NCI-H2107 treated with DMSO at 0.1 percent for 48 hours (cell line): ENCODE data around the gene MYO1D.
"Not testable (repeated sequence)": the region's sequence is repeated elsewhere in the genome, so short reads cannot be mapped to it uniquely, and the experiment has no call there.

Experiments
- DNase-seq: peaks from one replicate; lab custom pipeline; 2025; ENCODE audit not compliant: unreplicated experiment; lab: John Stamatoyannopoulos, UW

MYO1D gene

DNA sequence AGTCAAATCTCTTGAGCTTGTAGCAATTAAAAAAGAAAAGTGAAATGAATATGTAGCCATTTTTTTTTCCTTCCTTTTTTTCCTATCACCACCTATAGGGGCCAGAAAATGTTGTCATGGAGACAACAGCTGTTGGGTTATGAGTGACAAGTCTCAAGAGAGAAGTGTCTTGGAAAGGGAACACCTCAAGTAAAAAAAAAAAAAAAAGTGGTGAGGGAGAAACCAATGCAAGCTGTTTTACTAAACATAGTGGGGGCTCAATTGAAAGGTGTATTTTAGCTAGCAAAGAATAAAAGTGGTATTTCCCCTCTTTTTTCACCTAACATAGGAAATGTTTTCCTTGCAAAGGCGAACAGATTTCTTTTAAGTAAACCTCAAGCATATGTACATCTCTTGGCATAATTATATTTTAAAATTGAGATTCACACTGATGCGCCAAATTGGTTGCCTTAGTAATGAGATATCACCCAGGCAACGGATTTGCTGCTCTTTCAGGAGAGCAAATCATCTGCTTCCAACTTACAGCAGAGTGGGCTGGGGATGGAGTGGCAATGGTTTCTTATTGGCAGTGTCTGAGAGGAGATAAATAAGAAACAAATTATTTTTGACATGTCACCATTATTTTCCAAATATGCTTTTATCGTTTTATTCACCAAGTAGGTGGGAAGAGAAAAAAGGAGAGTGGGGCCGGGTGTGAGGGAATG lies 183.6 kb downstream of the MYO1D start:
- no peak for DNase-seq

DNA sequence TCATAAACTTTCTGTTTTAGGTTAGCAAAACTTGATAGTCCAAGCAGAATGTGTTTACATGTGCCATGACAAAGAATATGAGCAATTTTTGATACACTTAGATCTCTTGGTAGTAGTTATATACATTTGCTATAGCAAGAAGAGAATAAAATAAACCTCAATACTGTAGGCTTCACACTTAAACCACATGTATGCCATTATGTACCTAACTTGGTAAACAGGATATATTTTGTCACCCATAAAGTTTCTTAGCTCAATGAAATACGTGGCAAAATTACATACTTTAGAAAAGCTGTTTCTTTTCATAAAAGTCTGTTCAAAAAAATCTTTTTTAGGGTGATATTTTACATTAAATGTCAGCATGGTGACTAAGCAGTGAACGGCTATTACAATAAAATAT lies 184.7 kb downstream of the MYO1D start:
- DNase-seq: no peak

- DNase-seq: no peak
Measured at GRCh38 chr17:32689348-32689747, 187.6 kb downstream of the MYO1D start.

- no peak for DNase-seq
Measured at GRCh38 chr17:32688221-32688620, 188.7 kb downstream of the MYO1D start.

- no peak for DNase-seq
Measured at GRCh38 chr17:32684087-32684958, 192.6 kb downstream of the MYO1D start.

DNA sequence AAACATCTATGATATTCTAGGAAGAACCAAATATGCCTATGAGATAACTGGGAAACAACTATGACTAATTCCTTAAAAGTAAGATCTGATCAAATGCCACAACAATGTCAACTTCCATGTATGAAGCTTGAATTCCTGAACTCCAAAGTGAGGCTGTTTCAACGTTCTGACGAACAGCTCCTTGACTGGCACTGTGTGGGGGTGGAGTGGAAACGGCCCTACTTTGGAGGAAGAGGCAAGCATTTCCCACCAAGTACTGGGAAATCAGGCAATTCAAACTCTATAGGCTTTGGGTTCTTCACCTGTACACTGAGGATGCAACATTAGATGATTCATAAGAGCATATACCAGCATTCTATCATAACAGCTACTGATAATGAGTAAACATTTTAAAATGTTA lies 203.0 kb downstream of the MYO1D start:
- DNase-seq: no peak

DNA sequence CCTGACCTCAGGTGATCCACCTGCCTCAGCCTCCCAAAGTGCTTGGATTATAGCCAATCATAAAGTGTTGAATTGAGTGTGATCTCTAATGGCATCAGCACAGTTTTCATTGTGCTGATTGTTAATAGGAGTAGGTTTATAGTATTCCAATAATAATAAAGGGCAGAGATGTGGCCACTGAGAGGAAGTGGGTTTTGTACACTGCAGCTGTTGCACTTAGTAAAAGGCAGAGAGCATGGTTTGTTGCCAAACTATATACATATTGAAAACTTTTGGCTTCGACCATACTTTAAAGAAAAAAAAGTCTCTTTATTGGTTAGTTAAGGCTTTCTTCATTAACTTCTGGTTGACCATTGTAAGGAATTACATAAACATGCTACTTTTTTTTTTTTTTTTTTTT lies 204.2 kb downstream of the MYO1D start:
- DNase-seq: no peak

- DNase-seq: no peak
Measured at GRCh38 chr17:32671896-32672295, 205.0 kb downstream of the MYO1D start.

DNA sequence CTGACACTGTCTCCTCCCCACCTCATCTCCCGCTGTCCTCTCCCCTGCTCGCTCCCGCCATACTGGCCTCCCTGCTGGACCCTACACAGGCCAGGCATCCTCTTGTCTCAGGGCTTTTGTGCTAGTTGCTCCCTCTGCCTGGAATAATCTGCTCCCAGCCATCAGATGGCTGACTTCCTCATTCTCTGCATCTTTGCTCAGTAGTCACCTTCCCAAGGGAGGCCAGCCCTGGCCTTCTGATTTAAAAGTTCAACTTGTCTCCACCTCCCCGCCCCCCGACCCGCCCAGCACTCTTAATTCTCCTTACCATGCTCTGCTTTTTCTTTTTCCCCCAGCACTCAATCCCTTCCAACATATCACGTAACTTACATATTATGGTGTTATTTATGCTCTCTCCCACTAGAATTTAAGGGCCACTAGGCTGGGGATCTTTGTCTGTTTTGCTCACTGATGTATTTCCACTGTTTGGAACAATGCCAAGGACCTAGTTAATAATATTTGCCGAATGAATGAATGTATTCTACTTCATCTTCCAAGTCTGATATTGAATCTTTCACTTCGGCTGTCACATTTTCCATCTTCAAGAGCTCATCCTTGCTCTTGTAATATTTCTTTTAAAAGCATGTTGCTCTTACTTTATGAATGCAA lies 211.9 kb downstream of the MYO1D start:
- DNase-seq: no peak

- no peak for DNase-seq
Measured at GRCh38 chr17:32660496-32660985, 216.4 kb downstream of the MYO1D start.

GRCh38 chr17:32659419-32659842 lies 217.5 kb downstream of the MYO1D start:
- DNase-seq: peak; percentile 28

GRCh38 chr17:32658470-32659418 lies 218.2 kb downstream of the MYO1D start:
- no peak for DNase-seq

DNA sequence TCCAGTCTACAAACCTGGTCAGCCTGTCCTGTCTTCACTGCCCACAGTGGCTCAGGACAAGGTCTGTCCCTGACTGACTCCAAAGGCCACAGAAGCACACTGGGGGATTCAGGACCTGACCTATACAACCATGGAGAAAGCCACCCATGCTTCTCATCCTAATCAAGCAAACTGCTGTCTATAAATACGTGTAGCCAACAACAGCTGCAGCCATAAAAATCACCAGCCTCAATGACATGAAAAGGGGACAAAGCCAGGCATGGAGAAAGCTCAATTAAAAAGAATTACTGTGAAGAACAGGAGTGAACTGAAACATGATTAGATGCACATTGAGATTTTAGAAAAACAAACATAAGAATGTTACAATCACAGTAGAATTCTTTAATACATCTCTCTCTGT lies 220.0 kb downstream of the MYO1D start:
- no peak for DNase-seq

DNA sequence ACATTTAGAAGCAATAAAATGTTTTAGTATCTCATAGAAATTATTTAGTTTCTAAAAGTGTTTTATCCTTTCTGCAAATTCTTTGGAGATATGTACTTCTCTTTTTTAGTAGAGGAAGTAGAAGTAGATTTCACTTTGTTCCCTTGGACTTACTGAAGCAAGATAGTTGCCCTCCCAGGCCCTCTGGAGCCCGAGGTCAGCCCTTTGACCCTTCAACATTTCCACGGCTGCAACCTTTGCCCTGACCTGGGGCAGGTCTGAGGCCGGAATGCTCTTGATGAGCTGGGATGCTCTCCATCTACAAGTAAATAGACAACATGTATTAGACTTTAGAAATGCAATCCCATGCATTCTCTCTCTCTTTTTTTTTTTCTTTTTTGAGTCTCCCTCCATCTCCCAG lies 222.6 kb downstream of the MYO1D start:
- DNase-seq: no peak

DNA sequence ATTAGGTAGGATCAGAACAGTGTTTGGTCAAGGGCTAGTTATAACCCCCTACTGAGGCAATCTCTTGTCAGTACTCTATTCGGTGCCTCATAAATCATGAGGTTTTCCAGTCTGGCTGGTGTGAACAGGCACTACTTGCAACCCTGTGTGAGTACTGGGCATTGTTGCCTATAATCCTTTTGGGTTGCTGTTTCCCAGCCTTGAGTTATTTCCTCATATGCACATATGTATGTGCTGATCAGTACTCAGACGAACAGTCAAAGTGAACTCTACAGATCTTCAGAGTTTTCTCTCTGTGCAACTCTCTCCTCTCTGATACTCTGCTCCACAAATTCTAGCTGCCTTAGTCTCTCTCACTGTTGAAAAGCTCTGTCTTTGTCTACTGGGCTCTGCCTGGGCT lies 225.8 kb downstream of the MYO1D start:
- DNase-seq: no peak

GRCh38 chr17:32648450-32648849 lies 228.5 kb downstream of the MYO1D start:
- no peak for DNase-seq

GRCh38 chr17:32646941-32647340 lies 230.0 kb downstream of the MYO1D start:
- DNase-seq: no peak

DNA sequence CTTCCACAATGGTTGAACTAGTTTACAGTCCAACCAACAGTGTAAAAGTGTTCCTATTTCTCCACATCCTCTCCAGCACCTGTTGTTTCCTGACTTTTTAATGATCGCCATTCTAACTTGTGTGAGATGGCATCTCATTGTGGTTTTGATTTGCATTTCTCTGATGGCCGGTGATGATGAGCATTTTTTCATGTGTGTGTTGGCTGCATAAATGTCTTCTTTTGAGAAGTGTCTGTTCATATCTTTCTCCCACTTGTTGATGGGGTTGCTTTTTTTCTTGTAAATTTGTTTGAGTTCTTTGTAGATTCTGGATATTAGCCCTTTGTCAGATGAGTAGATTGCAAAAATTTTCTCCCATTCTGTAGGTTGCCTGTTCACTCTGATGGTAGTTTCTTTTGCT lies 235.4 kb downstream of the MYO1D start:
- DNase-seq: not testable (repeated sequence)

GRCh38 chr17:32636598-32637218 lies 240.2 kb downstream of the MYO1D start:
- no peak for DNase-seq

GRCh38 chr17:32634167-32634566 lies 242.8 kb downstream of the MYO1D start:
- no peak for DNase-seq
